Measurements from ENCODE around the gene BARX1. TPM values are rescaled to one million over a fixed set of nuclear protein-coding genes. Genes with fewer than 3 reads are reported as not detected.

BARX1 gene
- total RNA-seq (under 1 TPM in 2 of 5 experiments, not detected in 3; 0.19 to 0.56 TPM), polyA plus RNA-seq (not detected), total RNA-seq (0.67 reads per million)

GRCh38 chr9:93955111-93955980 is at the start of gene BARX1:
Gene BARX1, minus strand, starts transcription at chr9:93955355. Its CDS starts 209 bp downstream, at chr9:93955146.
- Mint-ChIP-seq H3K36me3 (peaks cover 0 to 15% (median 4%) of the 10 kb centered on the region in 5 donors), H3K4me1 (peaks cover 37 to 61% (median 54%) of the 10 kb centered on the region in 7 donors), H3K27me3 (peaks cover 68 to 82% (median 72%) of the 10 kb centered on the region in 5 donors), H3K4me3 (peak within 1 kb of the TSS; percentile 61 to 89 (median 81)), H3K9me3 (peaks cover 0 to 4% (median 0%) of the 10 kb centered on the region in 11 donors), H3K27ac (peak within 1 kb of the TSS in 1 of 9 donors; percentile 30)
- DNase-seq (peak in 3 of 9 donors; percentile 22 to 59 (median 38)), ATAC-seq (peak; percentile 60)
- POLR2A ChIA-PET = no interaction called here
- CTCF ChIA-PET = no interaction called here
- peaks cover 4 to 57% of the 10 kb centered on the region in 2 donors for H3K27me3 ChIP-seq (ENCODE audit: control insufficient read depth in 2 of 2, insufficient read depth in 2 of 2, low read length in 2 of 2)
- no peaks in the 10 kb centered on the region for H3K9me3 ChIP-seq (ENCODE audit: control insufficient read depth in 2 of 3, low read length in 3 of 3)
- intact Hi-C loops (cut with micrococcal nuclease) = no loop called here
- no peaks in the 10 kb centered on the region for H3K36me3 ChIP-seq (ENCODE audit: control insufficient read depth in 2 of 3, insufficient read depth in 3 of 3, low read length in 3 of 3)
- no peak within 1 kb of the TSS for H3K27ac ChIP-seq (ENCODE audit: low read depth, low read length)
- H3K4me3 ChIP-seq (ENCODE audit: low read length) = no peak within 1 kb of the TSS
- peaks cover 10 to 46% of the 10 kb centered on the region in 2 donors for H3K4me1 ChIP-seq (ENCODE audit: control insufficient read depth in 2 of 2, insufficient read depth in 2 of 2, low read length in 2 of 2)

DNA sequence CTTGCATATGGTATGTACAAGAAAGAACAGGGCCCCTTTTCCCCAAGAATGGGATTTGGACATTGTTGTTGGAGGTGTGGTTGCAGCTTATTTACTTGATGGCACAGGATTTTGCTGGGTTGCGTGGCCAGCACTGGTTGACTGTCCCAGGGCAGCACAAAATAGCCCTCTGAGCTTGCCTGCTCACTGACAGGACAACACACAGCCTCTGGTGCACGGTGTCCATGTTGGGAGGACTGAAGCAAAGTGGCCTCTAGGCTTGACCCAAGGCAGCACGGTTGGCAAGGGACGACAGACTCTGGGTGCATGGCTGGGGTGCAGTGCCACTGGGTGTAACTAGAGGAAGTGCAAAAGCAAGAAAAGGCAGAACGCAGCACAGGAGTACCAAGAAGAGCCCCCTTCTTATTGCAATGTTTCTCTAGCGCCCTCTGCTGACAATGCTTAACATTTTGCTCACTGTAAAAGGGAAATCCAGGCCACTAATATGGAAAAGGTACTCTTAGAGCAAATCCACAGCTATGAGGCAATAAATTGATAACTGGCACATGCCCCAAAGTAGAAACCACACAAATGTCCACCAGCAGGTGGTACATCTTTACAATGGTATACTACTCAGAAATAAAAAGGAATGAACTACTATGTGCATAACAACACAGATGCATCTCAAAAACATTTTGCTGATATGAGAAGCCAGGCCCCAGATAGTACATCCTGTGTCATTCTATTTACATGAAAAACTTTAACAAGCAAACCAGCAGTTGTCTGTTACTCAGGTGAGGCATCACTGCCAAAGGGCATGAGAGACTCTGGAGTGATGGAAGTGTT is 47.4 kb upstream of the BARX1 start:
- no peak overlapping the region for H3K27ac ChIP-seq (ENCODE audit: low read depth, low read length)
- H3K4me3 ChIP-seq (ENCODE audit: low read length) = no peak overlapping the region
- Mint-ChIP-seq H3K9me3 (peaks cover 0 to 25% (median 2%) of the 10 kb centered on the region in 11 donors), H3K27ac (no peak overlapping the region), H3K4me3 (no peak overlapping the region), H3K36me3 (no peaks in the 10 kb centered on the region), H3K27me3 (peaks cover 0 to 15% (median 5%) of the 10 kb centered on the region in 5 donors), H3K4me1 (peaks cover 0 to 2% (median 0%) of the 10 kb centered on the region in 7 donors)
- intact Hi-C loops (cut with micrococcal nuclease) = loop anchor here in 1 of 2 donors (1.0 kb wide), 1 partner anchor 320 kb away; no protein-coding TSS in a partner anchor
- ChIA-PET CTCF (interaction anchor here (1.3 to 1.8 kb wide), 2 partner anchors 9 to 11 kb away, joined by 4 to 6 read pairs; no protein-coding TSS in a partner anchor), POLR2A (interaction anchor here (0.6 kb wide), 1 partner anchor 247 kb away, joined by 3 read pairs; no protein-coding TSS in a partner anchor)
- DNase-seq (peak in 3 of 9 donors; percentile 12 to 16 (median 14)), ATAC-seq (no peak)
- H3K36me3 ChIP-seq (ENCODE audit: control insufficient read depth in 2 of 3, insufficient read depth in 3 of 3, low read length in 3 of 3) = no peaks in the 10 kb centered on the region
- H3K4me1 ChIP-seq (ENCODE audit: control insufficient read depth in 2 of 2, insufficient read depth in 2 of 2, low read length in 2 of 2) = no peaks in the 10 kb centered on the region
- H3K9me3 ChIP-seq (ENCODE audit: control insufficient read depth in 2 of 3, low read length in 3 of 3) = no peaks in the 10 kb centered on the region
- H3K27me3 ChIP-seq (ENCODE audit: control insufficient read depth in 2 of 2, insufficient read depth in 2 of 2, low read length in 2 of 2) = no peaks in the 10 kb centered on the region

DNA sequence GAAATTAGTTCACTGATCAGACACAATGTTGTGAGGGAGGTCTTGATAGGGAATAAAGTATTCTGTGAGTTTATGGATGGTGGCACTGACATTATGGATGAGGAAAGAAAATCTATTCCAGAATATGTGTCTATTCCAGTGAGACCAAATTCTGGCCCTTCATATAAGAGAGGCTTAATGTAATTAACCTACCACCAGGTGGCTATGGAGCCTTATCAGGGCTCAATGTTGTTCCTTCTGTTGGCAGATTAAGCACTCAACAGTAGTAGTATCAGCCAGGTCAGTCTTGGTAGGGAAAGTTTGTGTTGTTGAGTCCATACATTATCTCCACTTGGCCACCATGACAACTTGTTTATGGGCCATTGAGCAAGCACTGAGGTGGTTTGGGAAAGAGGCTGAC is 41.7 kb upstream of the BARX1 start:
- Mint-ChIP-seq H3K27me3 (peaks cover 9 to 30% (median 17%) of the 10 kb centered on the region in 5 donors), H3K27ac (no peak overlapping the region), H3K9me3 (peaks cover 0 to 20% (median 2%) of the 10 kb centered on the region in 11 donors), H3K4me1 (no peaks in the 10 kb centered on the region), H3K36me3 (no peaks in the 10 kb centered on the region), H3K4me3 (no peak overlapping the region)
- no peaks in the 10 kb centered on the region for H3K9me3 ChIP-seq (ENCODE audit: control insufficient read depth in 2 of 3, low read length in 3 of 3)
- no peak for DNase-seq
- POLR2A ChIA-PET = no interaction called here
- H3K36me3 ChIP-seq (ENCODE audit: control insufficient read depth in 2 of 3, insufficient read depth in 3 of 3, low read length in 3 of 3) = no peaks in the 10 kb centered on the region
- no peaks in the 10 kb centered on the region for H3K4me1 ChIP-seq (ENCODE audit: control insufficient read depth in 2 of 2, insufficient read depth in 2 of 2, low read length in 2 of 2)
- H3K4me3 ChIP-seq (ENCODE audit: low read length) = no peak overlapping the region
- H3K27ac ChIP-seq (ENCODE audit: low read depth, low read length) = no peak overlapping the region
- CTCF ChIA-PET = interaction anchor here (0.6 kb wide), 1 partner anchor 78 kb away, joined by 3 read pairs; no protein-coding TSS in a partner anchor
- no peaks in the 10 kb centered on the region for H3K27me3 ChIP-seq (ENCODE audit: control insufficient read depth in 2 of 2, insufficient read depth in 2 of 2, low read length in 2 of 2)
- ATAC-seq = no peak
- intact Hi-C loops (cut with micrococcal nuclease) = no loop called here

DNA sequence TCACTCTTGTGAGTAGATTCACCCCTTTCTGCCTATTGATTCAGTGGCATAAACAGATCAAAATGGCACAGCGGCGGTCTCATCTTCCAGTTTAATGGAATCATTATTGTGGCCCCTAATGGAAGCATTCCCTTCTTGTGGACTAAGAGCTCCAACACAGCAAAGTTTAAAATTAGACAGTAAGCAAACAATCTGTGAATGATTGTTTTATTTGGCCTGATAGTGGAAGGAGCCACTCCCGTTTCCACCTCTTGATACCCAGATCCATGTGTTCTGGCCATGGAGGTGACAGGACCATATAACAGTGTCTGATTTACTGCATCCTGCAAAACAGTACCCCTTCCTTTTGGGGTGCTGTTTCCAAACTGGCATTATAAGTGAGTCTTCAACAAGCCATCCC is 41.2 kb upstream of the BARX1 start:
- ATAC-seq = no peak

GRCh38 chr9:93994545-93994944 is 39.4 kb upstream of the BARX1 start:
- Mint-ChIP-seq H3K36me3 (peaks cover 0 to 11% (median 3%) of the 10 kb centered on the region in 5 donors), H3K27me3 (peaks cover 16 to 33% (median 25%) of the 10 kb centered on the region in 5 donors), H3K9me3 (peaks cover 5 to 41% (median 15%) of the 10 kb centered on the region in 11 donors), H3K27ac (no peak overlapping the region), H3K4me1 (no peaks in the 10 kb centered on the region), H3K4me3 (no peak overlapping the region)
- intact Hi-C loops (cut with micrococcal nuclease) = no loop called here
- Histone ChIP-seq H3K4me3 (ENCODE audit: low read length) (no peak overlapping the region), H3K27me3 (ENCODE audit: control insufficient read depth in 2 of 2, insufficient read depth in 2 of 2, low read length in 2 of 2) (no peaks in the 10 kb centered on the region), H3K36me3 (ENCODE audit: control insufficient read depth in 2 of 3, insufficient read depth in 3 of 3, low read length in 3 of 3) (no peaks in the 10 kb centered on the region), H3K9me3 (ENCODE audit: control insufficient read depth in 2 of 3, low read length in 3 of 3) (peaks cover 0 to 3% (median 0%) of the 10 kb centered on the region in 3 experiments), H3K4me1 (ENCODE audit: control insufficient read depth in 2 of 2, insufficient read depth in 2 of 2, low read length in 2 of 2) (no peaks in the 10 kb centered on the region), H3K27ac (ENCODE audit: low read depth, low read length) (no peak overlapping the region)
- ATAC-seq (no peak), DNase-seq (no peak)
- CTCF ChIA-PET = no interaction called here
- POLR2A ChIA-PET = no interaction called here

More for the DNA sequence above, 41.2 kb upstream of the BARX1 start:
- H3K4me3 Mint-ChIP-seq = no peak overlapping the region
- no peaks in the 10 kb centered on the region for H3K36me3 ChIP-seq (ENCODE audit: control insufficient read depth in 2 of 3, insufficient read depth in 3 of 3, low read length in 3 of 3)
- ChIA-PET CTCF (no interaction called here), POLR2A (no interaction called here)
- H3K36me3 Mint-ChIP-seq = no peaks in the 10 kb centered on the region
- no peaks in the 10 kb centered on the region for H3K4me1 Mint-ChIP-seq
- H3K27me3 ChIP-seq (ENCODE audit: control insufficient read depth in 2 of 2, insufficient read depth in 2 of 2, low read length in 2 of 2) = no peaks in the 10 kb centered on the region
- intact Hi-C loops (cut with micrococcal nuclease) = no loop called here
- no peak overlapping the region for H3K27ac ChIP-seq (ENCODE audit: low read depth, low read length)
- no peak overlapping the region for H3K27ac Mint-ChIP-seq
- no peak overlapping the region for H3K4me3 ChIP-seq (ENCODE audit: low read length)
- peaks cover 11 to 31% (median 18%) of the 10 kb centered on the region in 5 donors for H3K27me3 Mint-ChIP-seq
- no peaks in the 10 kb centered on the region for H3K9me3 ChIP-seq (ENCODE audit: control insufficient read depth in 2 of 3, low read length in 3 of 3)
- DNase-seq = no peak
- peaks cover 0 to 23% (median 2%) of the 10 kb centered on the region in 11 donors for H3K9me3 Mint-ChIP-seq
- H3K4me1 ChIP-seq (ENCODE audit: control insufficient read depth in 2 of 2, insufficient read depth in 2 of 2, low read length in 2 of 2) = no peaks in the 10 kb centered on the region

GRCh38 chr9:93994132-93994531 is 39.0 kb upstream of the BARX1 start:
- ChIA-PET POLR2A (no interaction called here), CTCF (no interaction called here)
- peaks cover 16 to 33% (median 27%) of the 10 kb centered on the region in 5 donors for H3K27me3 Mint-ChIP-seq
- no peak overlapping the region for H3K27ac Mint-ChIP-seq
- DNase-seq (no peak), ATAC-seq (no peak)
- H3K4me1 Mint-ChIP-seq = no peaks in the 10 kb centered on the region
- peaks cover 0 to 3% (median 0%) of the 10 kb centered on the region in 3 experiments for H3K9me3 ChIP-seq (ENCODE audit: control insufficient read depth in 2 of 3, low read length in 3 of 3)
- H3K4me3 ChIP-seq (ENCODE audit: low read length) = no peak overlapping the region
- H3K4me3 Mint-ChIP-seq = no peak overlapping the region
- no peaks in the 10 kb centered on the region for H3K4me1 ChIP-seq (ENCODE audit: control insufficient read depth in 2 of 2, insufficient read depth in 2 of 2, low read length in 2 of 2)
- H3K27me3 ChIP-seq (ENCODE audit: control insufficient read depth in 2 of 2, insufficient read depth in 2 of 2, low read length in 2 of 2) = no peaks in the 10 kb centered on the region
- peaks cover 0 to 11% (median 3%) of the 10 kb centered on the region in 5 donors for H3K36me3 Mint-ChIP-seq
- intact Hi-C loops (cut with micrococcal nuclease) = no loop called here
- peaks cover 5 to 42% (median 13%) of the 10 kb centered on the region in 11 donors for H3K9me3 Mint-ChIP-seq
- H3K27ac ChIP-seq (ENCODE audit: low read depth, low read length) = no peak overlapping the region
- no peaks in the 10 kb centered on the region for H3K36me3 ChIP-seq (ENCODE audit: control insufficient read depth in 2 of 3, insufficient read depth in 3 of 3, low read length in 3 of 3)

All from naive thymus-derived CD4-positive, alpha-beta T cell (primary cell).